HepG2 (cell line): Measurements from ENCODE around the gene ACTR1A. TPM values are rescaled to one million over a fixed set of nuclear protein-coding genes. Genes with fewer than 3 reads are reported as not detected.
A peak's percentile ranks its signal among the peaks of the same experiment; 100 is the strongest.

Source experiments
- ADNP ChIP-seq: sonication (generic); formaldehyde crosslinking; IDR thresholded peaks from 2 replicates; pipeline ENCODE4 v1.4.0; 2020; ENCODE audit warnings: missing genetic modification reagents
- CCDC6 ChIP-seq: sonication (generic); formaldehyde crosslinking; IDR thresholded peaks from 2 replicates; pipeline ENCODE4 v1.8.1; 2022; ENCODE audit warnings: mild to moderate bottlenecking, missing genetic modification reagents, moderate library complexity
- ELF4 ChIP-seq: sonication (generic); formaldehyde crosslinking; IDR thresholded peaks from 2 replicates; pipeline ENCODE4 v1.5.0; 2020; ENCODE audit warnings: missing genetic modification reagents, mild to moderate bottlenecking, moderate library complexity, borderline replicate concordance
- FOXP1 ChIP-seq, 2 experiments: fragments of 450-650 bp in 1 of 2; IDR thresholded peaks; 2 replicates each; pipeline ENCODE4 v1.6.1; 2017 to 2018; ENCODE audit warnings: antibody characterized with exemption in 1 of 2
- HMGXB3 ChIP-seq: sonication (generic); formaldehyde crosslinking; IDR thresholded peaks from 2 replicates; pipeline ENCODE4 v1.4.0; 2020; ENCODE audit warnings: missing genetic modification reagents, borderline replicate concordance
- KDM6A ChIP-seq: IDR thresholded peaks from 2 replicates; pipeline ENCODE4 v1.6.1; 2016; ENCODE audit warnings: low read depth
- MED13 ChIP-seq: sonication (generic); formaldehyde crosslinking; IDR thresholded peaks from 2 replicates; pipeline ENCODE4 v1.5.0; 2020; ENCODE audit warnings: missing genetic modification reagents
- MTF2 ChIP-seq: sonication (generic); formaldehyde crosslinking; IDR thresholded peaks from 2 replicates; pipeline ENCODE4 v1.5.0; 2020; ENCODE audit warnings: missing genetic modification reagents, borderline replicate concordance
- PHF21A ChIP-seq: sonication (generic); formaldehyde crosslinking; IDR thresholded peaks from 2 replicates; pipeline ENCODE4 v1.5.0; 2020; ENCODE audit warnings: mild to moderate bottlenecking, missing genetic modification reagents
- POLR2A ChIP-seq, 2 experiments: IDR thresholded peaks; 2 replicates each; pipeline ENCODE4 v1.6.1; 2011; ENCODE audit warnings: low read depth in 2 of 2, low read length in 2 of 2, mild to moderate bottlenecking in 1 of 2, moderate library complexity in 1 of 2; ENCODE audit not compliant: insufficient read depth in 1 of 2
- RBM22 ChIP-seq: fragments of 200-400 bp; formaldehyde crosslinking; optimal IDR thresholded peaks from 2 replicates; pipeline ENCODE3; 2017; ENCODE audit warnings: mild to moderate bottlenecking, low read length, moderate library complexity
- SALL1 ChIP-seq: sonication (generic); formaldehyde crosslinking; IDR thresholded peaks from 2 replicates; pipeline ENCODE4 v1.8.0; 2022; ENCODE audit warnings: mild to moderate bottlenecking, missing genetic modification reagents
- SMARCE1 ChIP-seq: fragments of 450-650 bp; IDR thresholded peaks from 2 replicates; pipeline ENCODE4 v1.6.1; 2017; ENCODE audit warnings: borderline replicate concordance
- ZNF235 ChIP-seq: sonication (generic); formaldehyde crosslinking; IDR thresholded peaks from 2 replicates; pipeline ENCODE4 v1.8.1; 2023; ENCODE audit warnings: mild to moderate bottlenecking, missing genetic modification reagents, borderline replicate concordance
- polyA plus RNA-seq, 8 experiments: library from polyadenylated mRNA; depleted of rRNA in 3 of 8; stranded (reverse) in 7 of 8; unstranded in 1 of 8; fragments of >200 nt; fragmentation: Illumina TruSeq in 4 of 8; extraction: Trizol in 4 of 8; gene quantifications; 2 replicates each; pipeline versions ENCODE4 v1.2.1 to v1.2.3, GENCODE V29; 2011 to 2016; ENCODE audit warnings: low read depth in 4 of 8, missing spikeins in 1 of 8, mixed read lengths in 1 of 8; ENCODE audit not compliant: insufficient read depth in 1 of 8
- total RNA-seq, 5 experiments: library from RNA; depleted of rRNA; stranded (reverse); fragments of >200 nt; fragmentation: Illumina TruSeq; extraction: Trizol; gene quantifications; 2 replicates each; pipeline ENCODE4 v1.2.3, GENCODE V29; 2016; ENCODE audit warnings: low read depth in 1 of 5
- TF ChIP-seq, protein P1 (sequence below): fragments of 450-650 bp; IDR thresholded peaks from 2 replicates; pipeline ENCODE4 v1.6.1; 2016
- TF ChIP-seq, protein P2 (sequence below): sonication (generic); formaldehyde crosslinking; IDR thresholded peaks from 2 replicates; pipeline ENCODE4 v1.9.0; 2021; ENCODE audit warnings: missing genetic modification reagents, mild to moderate bottlenecking, borderline replicate concordance

Gene ACTR1A
- total and polyA plus RNA-seq, 2 of the 13 experiments (the other 11 are each of a cell fraction or from before 2014, with no cell fraction given): 59.6 to 62.8 TPM

- TF ChIP-seq ADNP (no peak), ZNF235 (CRISPR knock-in tag) (no peak), MTF2 (CRISPR knock-in tag) (no peak), HMGXB3 (CRISPR knock-in tag) (no peak), CCDC6 (peak; percentile 26; the same call in 1 of the 2 replicates), SALL1 (CRISPR knock-in tag) (peak; percentile 48), SMARCE1 (no peak), MED13 (CRISPR knock-in tag) (0 out of 2 replicates have a peak, but pooled peaks have one; percentile 22), RBM22 (no peak), ELF4 (CRISPR knock-in tag) (no peak), PHF21A (CRISPR knock-in tag) (no peak), FOXP1 (IDR thresholded peaks at IDR 0.05) (no peak), FOXP1 (CRISPR knock-in tag; IDR thresholded peaks at IDR 0.05) (no peak), POLR2A (IDR thresholded peaks at IDR 0.05; ENCODE audit: insufficient read depth in 1 of 2, low read depth in 2 of 2, low read length in 2 of 2) (peak; percentile 55 to 94), KDM6A (no peak)
- TF ChIP-seq, protein P1, sequence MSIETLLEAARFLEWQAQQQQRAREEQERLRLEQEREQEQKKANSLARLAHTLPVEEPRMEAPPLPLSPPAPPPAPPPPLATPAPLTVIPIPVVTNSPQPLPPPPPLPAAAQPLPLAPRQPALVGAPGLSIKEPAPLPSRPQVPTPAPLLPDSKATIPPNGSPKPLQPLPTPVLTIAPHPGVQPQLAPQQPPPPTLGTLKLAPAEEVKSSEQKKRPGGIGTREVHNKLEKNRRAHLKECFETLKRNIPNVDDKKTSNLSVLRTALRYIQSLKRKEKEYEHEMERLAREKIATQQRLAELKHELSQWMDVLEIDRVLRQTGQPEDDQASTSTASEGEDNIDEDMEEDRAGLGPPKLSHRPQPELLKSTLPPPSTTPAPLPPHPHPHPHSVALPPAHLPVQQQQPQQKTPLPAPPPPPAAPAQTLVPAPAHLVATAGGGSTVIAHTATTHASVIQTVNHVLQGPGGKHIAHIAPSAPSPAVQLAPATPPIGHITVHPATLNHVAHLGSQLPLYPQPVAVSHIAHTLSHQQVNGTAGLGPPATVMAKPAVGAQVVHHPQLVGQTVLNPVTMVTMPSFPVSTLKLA: 0 out of 2 replicates have a peak, but pooled peaks have one; percentile 9
- TF ChIP-seq, protein P2, sequence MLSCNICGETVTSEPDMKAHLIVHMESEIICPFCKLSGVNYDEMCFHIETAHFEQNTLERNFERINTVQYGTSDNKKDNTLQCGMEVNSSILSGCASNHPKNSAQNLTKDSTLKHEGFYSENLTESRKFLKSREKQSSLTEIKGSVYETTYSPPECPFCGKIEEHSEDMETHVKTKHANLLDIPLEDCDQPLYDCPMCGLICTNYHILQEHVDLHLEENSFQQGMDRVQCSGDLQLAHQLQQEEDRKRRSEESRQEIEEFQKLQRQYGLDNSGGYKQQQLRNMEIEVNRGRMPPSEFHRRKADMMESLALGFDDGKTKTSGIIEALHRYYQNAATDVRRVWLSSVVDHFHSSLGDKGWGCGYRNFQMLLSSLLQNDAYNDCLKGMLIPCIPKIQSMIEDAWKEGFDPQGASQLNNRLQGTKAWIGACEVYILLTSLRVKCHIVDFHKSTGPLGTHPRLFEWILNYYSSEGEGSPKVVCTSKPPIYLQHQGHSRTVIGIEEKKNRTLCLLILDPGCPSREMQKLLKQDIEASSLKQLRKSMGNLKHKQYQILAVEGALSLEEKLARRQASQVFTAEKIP (CRISPR knock-in tag): no peak
These were observed 1.0 kb upstream of the ACTR1A start, which contains the start of gene SUFU (continued) for GRCh38 chr10:102503264-102504178.
